Measurements from ENCODE around the gene ATXN1.
"Not testable (repeated sequence)": the region's sequence is repeated elsewhere in the genome, so short reads cannot be mapped to it uniquely, and the experiment has no call there.

The ATXN1 gene

GRCh38 chr6:16717275-16717942, 43.9 kb downstream of the ATXN1 start:
- DNase-seq = no peak

- DNase-seq = no peak
Measured at GRCh38 chr6:16716321-16716858, 44.9 kb downstream of the ATXN1 start.

GRCh38 chr6:16713597-16713996, 47.7 kb downstream of the ATXN1 start:
- DNase-seq = no peak

- DNase-seq = no peak
Measured at GRCh38 chr6:16712931-16713484, 48.3 kb downstream of the ATXN1 start.

- DNase-seq = no peak
Measured at GRCh38 chr6:16712255-16712930, 48.9 kb downstream of the ATXN1 start.

- DNase-seq = no peak
Measured at GRCh38 chr6:16711546-16712254, 49.6 kb downstream of the ATXN1 start.

- no peak for DNase-seq
Measured at GRCh38 chr6:16706911-16707783, 54.1 kb downstream of the ATXN1 start.

- not testable (repeated sequence) for DNase-seq
Measured at GRCh38 chr6:16706491-16706890, 54.8 kb downstream of the ATXN1 start.

GRCh38 chr6:16706029-16706428, 55.2 kb downstream of the ATXN1 start:
- DNase-seq = no peak

- no peak for DNase-seq
Measured at GRCh38 chr6:16705081-16705993, 55.9 kb downstream of the ATXN1 start.

GRCh38 chr6:16704401-16705045, 56.7 kb downstream of the ATXN1 start:
- no peak for DNase-seq

GRCh38 chr6:16702627-16703378, 58.5 kb downstream of the ATXN1 start:
- not testable (repeated sequence) for DNase-seq

- DNase-seq = no peak
Measured at GRCh38 chr6:16700916-16701234, 60.4 kb downstream of the ATXN1 start.

- DNase-seq = no peak
Measured at GRCh38 chr6:16700202-16700915, 60.9 kb downstream of the ATXN1 start.

GRCh38 chr6:16698997-16699868, 62.0 kb downstream of the ATXN1 start:
- DNase-seq = no peak

GRCh38 chr6:16698162-16698533, 63.1 kb downstream of the ATXN1 start:
- no peak for DNase-seq

- no peak for DNase-seq
Measured at GRCh38 chr6:16697437-16698161, 63.7 kb downstream of the ATXN1 start.

GRCh38 chr6:16696496-16696895, 64.8 kb downstream of the ATXN1 start:
- DNase-seq = no peak

Measured in SHP77 treated with DMSO at 0.1 percent for 48 hours (cell line).